ENCODE measurements around the gene CKM.

GRCh38 chr19:45258862-45259261 lies 63.8 kb downstream of the CKM start:
- TF ChIP-seq CTCF (IDR thresholded peaks at IDR 0.05), result no peak
- TF ChIP-seq EP300 (IDR thresholded peaks at IDR 0.05), result no peak
- no peak for TF ChIP-seq POLR2A (IDR thresholded peaks at IDR 0.05)
- TF ChIP-seq POLR2AphosphoS5 (IDR thresholded peaks at IDR 0.05), result no peak
